ENCODE measurements around the gene DLG2.

- no peak for TF ChIP-seq CTCF (IDR thresholded peaks at IDR 0.05; ENCODE audit: low read length)
- no peak for TF ChIP-seq EZH2 (IDR thresholded peaks at IDR 0.05; ENCODE audit: borderline replicate concordance, low read length)
Observed at GRCh38 chr11:83543706-83544439, 2083.3 kb downstream of the DLG2 start.

Measured in OCI-LY1 (cell line).